IMR-90 (cell line): Measurements from ENCODE around the gene PLBD1.

ENCODE experiments used
- BHLHE40 ChIP-seq: fragments of 150-350 bp; IDR thresholded peaks from 2 replicates; pipeline ENCODE4 v1.6.1; 2016; ENCODE audit warnings: mild to moderate bottlenecking, low read depth, low read length
- POLR2A ChIP-seq: IDR thresholded peaks from 2 replicates; pipeline ENCODE4 v1.6.1; 2012; ENCODE audit warnings: mild to moderate bottlenecking, low read depth, low read length
- TF ChIP-seq, protein P1 (sequence below): conservative IDR thresholded peaks from 2 replicates; pipeline ENCODE4 v1.5.1; 2012; ENCODE audit warnings: mild to moderate bottlenecking, low read depth, low read length, improper control_type of control experiment

DNA sequence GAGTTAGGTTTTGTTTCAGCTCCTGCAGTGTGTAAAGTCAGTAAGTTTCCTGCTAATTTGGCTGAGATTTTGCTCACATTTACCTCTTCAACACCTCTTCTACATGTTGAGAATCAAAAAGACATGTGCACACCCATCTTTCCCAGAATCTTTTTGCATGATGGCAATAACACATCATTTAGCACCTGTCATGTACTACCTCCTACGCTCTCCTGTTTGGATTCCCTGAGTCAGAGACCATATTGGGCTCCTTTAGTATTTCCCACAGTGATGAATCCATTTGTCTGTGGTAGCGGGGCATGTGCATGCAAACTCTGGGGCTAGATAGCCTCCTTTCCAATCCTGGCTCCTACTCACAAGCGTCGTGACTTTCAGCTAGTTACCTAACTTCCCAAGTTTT lies 20.1 kb downstream of the PLBD1 start:
- TF ChIP-seq, protein P1, sequence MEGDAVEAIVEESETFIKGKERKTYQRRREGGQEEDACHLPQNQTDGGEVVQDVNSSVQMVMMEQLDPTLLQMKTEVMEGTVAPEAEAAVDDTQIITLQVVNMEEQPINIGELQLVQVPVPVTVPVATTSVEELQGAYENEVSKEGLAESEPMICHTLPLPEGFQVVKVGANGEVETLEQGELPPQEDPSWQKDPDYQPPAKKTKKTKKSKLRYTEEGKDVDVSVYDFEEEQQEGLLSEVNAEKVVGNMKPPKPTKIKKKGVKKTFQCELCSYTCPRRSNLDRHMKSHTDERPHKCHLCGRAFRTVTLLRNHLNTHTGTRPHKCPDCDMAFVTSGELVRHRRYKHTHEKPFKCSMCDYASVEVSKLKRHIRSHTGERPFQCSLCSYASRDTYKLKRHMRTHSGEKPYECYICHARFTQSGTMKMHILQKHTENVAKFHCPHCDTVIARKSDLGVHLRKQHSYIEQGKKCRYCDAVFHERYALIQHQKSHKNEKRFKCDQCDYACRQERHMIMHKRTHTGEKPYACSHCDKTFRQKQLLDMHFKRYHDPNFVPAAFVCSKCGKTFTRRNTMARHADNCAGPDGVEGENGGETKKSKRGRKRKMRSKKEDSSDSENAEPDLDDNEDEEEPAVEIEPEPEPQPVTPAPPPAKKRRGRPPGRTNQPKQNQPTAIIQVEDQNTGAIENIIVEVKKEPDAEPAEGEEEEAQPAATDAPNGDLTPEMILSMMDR: no peak
- TF ChIP-seq BHLHE40: no peak
- TF ChIP-seq POLR2A: no peak
